Left lung (tissue), 10 donors: ENCODE data around the gene ADCY10. TPM values are rescaled to one million over a fixed set of nuclear protein-coding genes. Genes with fewer than 3 reads are reported as not detected.
A peak's percentile ranks its signal among the peaks of the same experiment; 100 is the strongest.
"Not testable (repeated sequence)": the region's sequence is repeated elsewhere in the genome, so short reads cannot be mapped to it uniquely, and the experiment has no call there.

Source experiments
- ATAC-seq: fragments of 200-7000 bp; cut with Tn5 transposase; one replicate; pipeline ENCODE4 v1.9.1; 2020; ENCODE audit warnings: moderate library complexity
- DNase-seq, 4 donors: peaks; one replicate each; pipeline ENCODE4 v3.0.0-alpha.2; 2013 to 2020
- H3K27ac ChIP-seq, 2 donors: fragments of 200-600 bp; sonication (generic) in 1 of 2; one replicate each; pipeline versions ENCODE4 v1.5.0 to v1.8.0; 2020 to 2021
- H3K27me3 ChIP-seq, 2 donors: fragments of 200-600 bp; sonication (generic) in 1 of 2; one replicate each; pipeline versions ENCODE4 v1.5.0 to v1.8.0; 2020 to 2021
- H3K36me3 ChIP-seq, 2 donors: fragments of 200-600 bp; sonication (generic) in 1 of 2; one replicate each; pipeline versions ENCODE4 v1.5.0 to v1.8.0; 2020 to 2021
- H3K4me1 ChIP-seq, 2 donors: fragments of 200-600 bp; one replicate each; pipeline ENCODE4 v1.8.0; 2021
- H3K4me3 ChIP-seq, 2 donors: fragments of 200-600 bp; sonication (generic) in 1 of 2; one replicate each; pipeline versions ENCODE4 v1.5.0 to v1.8.0; 2020 to 2021; ENCODE audit warnings: mild to moderate bottlenecking in 1 of 2
- H3K9me3 ChIP-seq, 2 donors: fragments of 200-600 bp; sonication (generic) in 1 of 2; one replicate each; pipeline versions ENCODE4 v1.5.0 to v1.8.0; 2020 to 2021
- CTCF ChIP-seq, 2 donors: fragments of 200-600 bp; sonication (generic) in 1 of 2; IDR thresholded peaks; one replicate each; pipeline versions ENCODE4 v1.5.0 to v1.8.0; 2021; ENCODE audit warnings: antibody characterized with exemption in 2 of 2
- intact Hi-C, 2 donors: fragments of 100-400 bp; cut with DNase I; formaldehyde crosslinking; loops; one replicate each; pipeline versions ENCODE4 v1.11.2 to v1.14.2; 2022
- polyA plus RNA-seq, 6 donors: library from polyadenylated mRNA; unstranded; fragments of 120-200 nt; gene quantifications; one replicate each; pipeline ENCODE4 v1.2.1, GENCODE V29; 2013; ENCODE audit not compliant: insufficient read length in 6 of 6
- total RNA-seq, 2 donors: library from RNA; stranded (reverse); fragmentation: NEBNext Ultra II Directional; extraction: Animal tissue kit (Norgen Biotek cat#: 25700); gene quantifications; one replicate each; pipeline ENCODE4 v1.2.1, GENCODE V29; 2021
- donor health status: DM: no; HTN: yes; CAD: no.
- donor health status: DM: no; HTN: no; CAD: no.

ADCY10 gene
- total and polyA plus RNA-seq, 8 donors, result 0.11 to 0.37 (median 0.21) TPM; not detected in 1

GRCh38 chr1:167864392-167865032, 49.4 kb downstream of the ADCY10 start:
- DNase-seq, result peak in 1 of 4 donors; percentile 10

GRCh38 chr1:167863921-167864279, 50.0 kb downstream of the ADCY10 start:
- ATAC-seq (no peak), DNase-seq (no peak)
- H3K9me3 ChIP-seq, result no peaks in the 10 kb centered on the region
- no peaks in the 10 kb centered on the region for H3K36me3 ChIP-seq
- no peaks in the 10 kb centered on the region for H3K27me3 ChIP-seq
- H3K27ac ChIP-seq, result no peak overlapping the region
- H3K4me3 ChIP-seq, result no peak overlapping the region
- no peaks in the 10 kb centered on the region for H3K4me1 ChIP-seq
- intact Hi-C loops, result no loop called here
- TF ChIP-seq CTCF (IDR thresholded peaks at IDR 0.05), result no peak

More at GRCh38 chr1:167864392-167865032, 49.4 kb downstream of the ADCY10 start:
- Histone ChIP-seq H3K4me1 (no peaks in the 10 kb centered on the region), H3K4me3 (no peak overlapping the region), H3K36me3 (no peaks in the 10 kb centered on the region), H3K9me3 (no peaks in the 10 kb centered on the region), H3K27me3 (no peaks in the 10 kb centered on the region), H3K27ac (no peak overlapping the region)
- intact Hi-C loops, result no loop called here
- TF ChIP-seq CTCF (IDR thresholded peaks at IDR 0.05), result no peak
- no peak for ATAC-seq

GRCh38 chr1:167863191-167863920, 50.6 kb downstream of the ADCY10 start:
- H3K36me3 ChIP-seq, H3K9me3 ChIP-seq, H3K27ac ChIP-seq, ATAC-seq, intact Hi-C loops, DNase-seq, H3K4me3 ChIP-seq, H3K27me3 ChIP-seq, H3K4me1 ChIP-seq: not testable (repeated sequence)

- H3K4me3 ChIP-seq, result no peak overlapping the region
Measured at GRCh38 chr1:167862432-167863076, 51.4 kb downstream of the ADCY10 start.

More at GRCh38 chr1:167862432-167863076, 51.4 kb downstream of the ADCY10 start:
- no peak overlapping the region for H3K27ac ChIP-seq
- no peaks in the 10 kb centered on the region for H3K4me1 ChIP-seq
- ATAC-seq (no peak), DNase-seq (no peak)
- no peaks in the 10 kb centered on the region for H3K36me3 ChIP-seq
- H3K27me3 ChIP-seq, result no peaks in the 10 kb centered on the region
- intact Hi-C loops, result no loop called here
- TF ChIP-seq CTCF (IDR thresholded peaks at IDR 0.05), result no peak
- no peaks in the 10 kb centered on the region for H3K9me3 ChIP-seq
